HG02852 (cell line): ENCODE data around the gene TSC22D3.
"Not testable (repeated sequence)": the region's sequence is repeated elsewhere in the genome, so short reads cannot be mapped to it uniquely, and the experiment has no call there.

ENCODE experiments used
- ATAC-seq: cut with Tn5 transposase; IDR thresholded peaks from one replicate; pipeline ENCODE4 v1.9.1; 2021; ENCODE audit warnings: mild to moderate bottlenecking, moderate library complexity; ENCODE audit not compliant: unreplicated experiment

TSC22D3 gene

DNA sequence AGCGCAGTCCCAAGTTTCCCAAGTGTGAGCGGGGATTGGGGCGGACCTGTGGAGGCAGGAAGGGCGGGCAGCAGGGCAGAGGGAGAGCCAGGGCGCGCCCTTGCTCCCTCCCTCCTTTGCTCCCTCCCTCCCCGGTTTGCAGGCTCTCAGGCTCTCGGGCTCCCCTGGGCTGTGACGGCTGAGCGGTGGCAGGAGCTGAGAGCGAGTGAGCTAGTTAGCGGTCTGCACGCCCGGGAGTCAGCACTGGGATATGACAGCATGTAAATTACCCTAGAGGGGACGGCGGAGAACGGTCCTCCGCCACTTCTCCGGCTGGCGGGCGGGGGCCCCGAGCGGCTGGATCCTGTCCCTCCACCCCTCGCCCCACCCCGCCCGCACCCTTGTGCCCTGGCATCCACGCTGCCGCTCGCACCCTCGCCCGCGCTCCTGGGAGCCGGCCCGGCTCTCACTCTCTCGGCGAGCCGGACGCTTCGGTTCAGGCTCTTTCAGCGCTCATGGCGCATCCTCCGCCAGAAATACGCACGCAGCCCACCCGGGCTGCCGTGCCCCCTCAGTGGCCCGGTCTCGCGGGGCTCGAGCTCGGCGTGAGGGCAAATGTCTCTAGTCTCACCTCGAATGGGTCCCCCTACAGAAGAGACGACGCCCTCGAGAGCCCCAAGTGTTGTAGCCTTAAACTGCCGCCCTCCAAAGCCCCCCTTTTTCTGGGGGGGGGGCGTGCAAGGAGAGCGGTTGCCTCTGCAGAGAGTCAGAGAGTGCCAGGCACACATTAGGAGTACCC lies at the start of gene TSC22D3:
TSC22D3 (minus strand) TSS at position 54 of the 778 bp plus-strand sequence. CDS start 368 bp downstream, outside the sequence.
- peak; percentile 68 for ATAC-seq

DNA sequence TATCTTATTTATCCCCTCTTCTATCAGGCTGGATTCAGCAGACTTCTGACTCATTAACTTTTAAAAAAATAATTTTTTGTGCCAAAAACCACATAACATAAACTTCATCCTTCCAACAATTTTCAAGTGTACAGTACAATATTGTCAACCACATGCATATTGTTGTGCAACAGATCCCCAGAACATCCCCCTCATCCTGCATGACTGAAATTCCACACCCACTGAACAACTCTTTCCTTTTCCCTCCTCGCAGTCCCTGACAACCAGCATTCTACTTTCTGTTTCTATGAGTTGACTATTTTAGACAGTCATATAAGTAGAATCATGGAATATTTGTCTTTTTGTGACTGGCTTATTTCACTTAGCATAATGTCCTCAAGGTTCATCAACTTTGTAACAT lies 47.9 kb upstream of the TSC22D3 start:
- no peak for ATAC-seq

DNA sequence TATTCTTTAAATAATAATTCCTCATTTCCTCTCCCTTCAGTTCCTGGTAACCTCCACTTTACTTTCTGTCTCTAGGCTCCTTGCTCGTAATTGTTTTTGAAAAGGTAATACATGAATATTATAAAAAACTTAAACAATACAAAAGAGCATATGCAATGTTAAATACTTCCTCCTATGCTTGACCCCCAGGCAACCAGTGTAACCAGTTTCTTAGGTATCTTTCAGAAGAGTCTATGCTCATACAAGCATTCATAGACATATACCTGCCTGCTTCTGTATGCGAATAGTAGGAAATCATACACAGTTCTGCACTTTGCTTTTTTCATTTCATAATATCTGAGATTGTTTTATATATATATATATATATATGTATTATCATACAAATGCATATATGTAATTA lies 47.5 kb upstream of the TSC22D3 start:
- no peak for ATAC-seq

- ATAC-seq, result no peak
Measured at GRCh38 chrX:107818900-107819521, 43.4 kb upstream of the TSC22D3 start.

DNA sequence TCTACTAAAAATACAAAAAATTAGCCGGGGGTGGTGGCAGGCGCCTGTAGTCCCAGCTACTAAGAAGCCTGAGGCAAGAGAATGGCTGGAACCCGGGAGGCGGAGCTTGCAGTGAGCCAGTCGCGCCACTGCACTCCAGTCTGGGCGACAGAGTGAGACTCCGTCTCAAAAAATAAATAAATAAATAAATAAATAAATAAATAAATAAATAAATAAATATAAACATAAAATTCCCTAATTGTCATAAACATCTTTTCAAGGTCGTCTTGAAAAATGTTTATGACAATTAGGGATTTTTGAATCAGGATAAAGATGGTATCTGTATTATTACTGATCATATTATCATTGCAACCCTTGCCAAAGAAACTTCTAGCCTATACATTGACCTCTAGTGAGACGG lies 34.5 kb upstream of the TSC22D3 start:
- ATAC-seq, result not testable (repeated sequence)

- ATAC-seq, result no peak
Measured at GRCh38 chrX:107805179-107805578, 29.6 kb upstream of the TSC22D3 start.

DNA sequence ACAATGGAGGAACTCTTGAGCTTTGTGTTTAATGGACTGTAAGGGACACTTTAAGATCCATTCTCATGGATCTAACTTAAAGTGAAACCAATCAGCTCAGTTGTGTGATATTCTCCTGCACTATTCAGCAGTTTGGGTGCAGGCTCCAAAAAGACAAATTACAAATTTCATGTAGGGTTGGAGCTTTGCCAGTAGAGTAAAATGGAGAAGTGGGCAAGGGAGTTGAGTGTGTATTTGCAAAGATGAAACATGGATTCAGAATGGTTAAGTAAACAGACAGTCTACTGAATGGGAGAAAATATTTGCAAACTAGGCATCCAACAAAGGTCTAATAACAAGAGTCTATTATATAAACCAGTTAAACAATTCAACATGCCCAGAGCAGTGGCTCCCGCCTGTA lies 28.8 kb upstream of the TSC22D3 start:
- no peak for ATAC-seq

DNA sequence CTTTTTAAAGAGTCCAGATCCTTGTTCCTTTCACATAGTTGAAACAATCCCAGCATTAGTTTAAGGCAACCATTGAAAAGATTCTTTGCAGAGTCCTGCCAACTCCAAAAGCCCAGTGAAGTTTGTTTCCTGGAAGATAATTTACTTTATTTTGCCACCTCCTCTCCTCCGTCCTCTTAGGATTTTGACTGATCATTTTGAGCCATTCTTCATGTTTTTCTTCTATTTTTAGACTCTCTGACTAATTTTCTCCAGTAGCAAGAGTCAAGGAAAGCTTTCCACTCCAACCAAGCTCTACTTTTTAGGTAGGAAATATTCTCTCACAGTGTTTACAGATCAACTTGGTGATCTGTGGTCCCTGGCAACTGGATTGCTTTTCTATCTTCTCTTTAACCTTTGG lies 12.2 kb upstream of the TSC22D3 start:
- ATAC-seq, result no peak

GRCh38 chrX:107780525-107780924 lies 4.9 kb upstream of the TSC22D3 start:
- ATAC-seq, result no peak

DNA sequence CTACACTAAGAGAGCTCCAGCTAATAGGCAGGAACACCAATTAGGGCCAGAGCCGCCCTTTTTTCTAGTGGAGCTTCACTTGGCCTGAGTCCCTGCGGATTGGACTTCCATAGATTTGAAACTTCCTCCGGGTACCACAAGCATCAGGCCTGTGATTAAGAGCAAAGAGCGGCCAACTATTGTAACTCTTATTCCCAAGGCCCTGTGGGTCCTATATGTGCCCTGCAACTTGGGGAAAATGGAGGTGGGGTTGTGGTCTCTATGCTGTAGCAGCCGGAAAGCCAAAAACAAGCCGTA lies 1.9 kb upstream of the TSC22D3 start, which contains the start of gene NCBP2L:
NCBP2L (plus strand) TSS at position 198 of the 297 bp plus-strand sequence. CDS start 16,488 bp downstream, outside the sequence.
- ATAC-seq, result no peak

DNA sequence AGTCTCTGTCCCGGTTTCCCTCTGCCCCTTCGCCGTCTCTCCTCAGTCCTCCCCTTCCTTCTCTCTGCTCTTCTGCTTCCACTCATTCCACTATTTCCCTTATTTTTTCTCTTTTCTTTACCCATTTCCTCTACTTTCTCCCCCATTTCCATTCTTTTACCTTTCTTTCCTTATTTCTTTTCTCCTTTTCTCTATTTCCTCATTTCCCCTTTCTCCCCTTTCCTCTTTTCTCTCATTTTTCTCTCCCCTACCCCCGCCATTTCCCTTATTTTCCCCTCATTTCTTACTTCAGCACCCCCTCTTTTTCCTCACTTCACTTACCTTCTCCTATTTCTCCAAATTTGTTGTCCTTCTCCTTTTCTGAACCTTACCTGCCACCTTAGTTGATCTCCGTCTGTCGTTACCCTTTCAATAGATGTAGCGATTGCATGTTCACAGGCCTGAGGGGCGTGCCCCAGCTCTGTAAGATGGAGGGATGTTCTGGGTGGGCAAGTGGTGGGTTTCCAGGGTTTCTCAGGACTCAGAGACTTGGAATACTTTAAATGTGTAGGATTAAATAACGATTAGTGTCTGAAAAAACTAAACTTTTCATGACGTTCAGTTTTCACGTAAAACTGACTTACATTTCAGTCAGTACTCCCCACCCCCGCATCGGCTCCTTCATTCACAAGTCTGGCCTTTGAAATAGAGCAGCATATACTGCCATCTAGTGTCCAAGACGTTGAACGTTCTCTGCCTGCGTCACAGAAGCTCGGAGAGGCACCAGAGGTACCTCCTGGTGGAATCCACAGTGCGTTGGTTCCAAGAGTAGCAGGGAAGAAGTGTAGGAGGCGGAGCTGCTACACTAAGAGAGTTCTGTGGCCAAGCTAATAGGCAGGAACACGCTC lies 1.3 kb upstream of the TSC22D3 start:
- ATAC-seq, result peak; percentile 80

GRCh38 chrX:107775000-107775733 lies 420 bp downstream of the TSC22D3 start:
- ATAC-seq, result peak; percentile 13

DNA sequence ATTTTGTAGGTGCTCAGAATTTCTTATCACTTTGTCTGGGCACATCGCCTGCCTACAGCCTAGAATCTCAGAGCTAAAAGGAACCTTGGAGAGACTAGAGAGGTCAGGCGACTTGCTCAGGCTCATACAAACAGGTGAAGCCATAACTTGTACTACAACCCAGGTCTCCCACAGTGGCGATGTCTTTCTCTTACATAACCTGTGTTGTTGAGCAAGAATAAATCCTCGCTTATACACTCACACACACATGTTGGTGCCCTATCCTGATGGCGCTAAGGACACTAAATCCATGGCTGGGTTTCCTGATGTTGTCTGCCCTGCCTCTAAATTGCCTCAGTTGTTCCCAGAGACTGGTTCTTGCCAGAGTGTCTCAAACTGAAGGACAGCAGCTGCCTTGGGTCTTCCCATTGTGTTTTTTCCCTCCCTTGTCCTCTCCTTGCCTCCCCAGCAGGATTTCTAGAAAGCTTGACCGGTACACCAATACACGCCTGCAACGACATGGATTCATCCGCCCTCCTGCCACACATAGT lies 1.6 kb downstream of the TSC22D3 start:
- ATAC-seq, result no peak

DNA sequence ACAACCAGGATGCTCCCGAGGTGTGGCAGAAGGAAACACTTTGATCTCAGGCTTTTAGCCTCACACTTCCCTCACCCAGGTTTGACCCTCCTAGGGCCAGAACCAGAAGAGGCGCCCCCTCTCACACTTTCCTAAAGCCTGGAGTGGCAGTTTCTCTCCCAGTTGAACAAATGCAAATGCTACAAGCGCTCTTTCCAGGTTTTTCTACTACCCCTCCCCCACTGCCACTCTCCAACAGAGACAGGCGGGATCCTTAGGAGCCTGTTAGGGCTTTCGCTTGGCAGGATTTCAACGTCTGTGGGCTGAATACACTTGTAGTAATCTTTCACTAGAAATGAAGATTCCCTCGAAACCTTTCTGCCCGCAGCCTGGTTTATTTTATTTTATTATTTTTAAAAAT lies 2.4 kb downstream of the TSC22D3 start:
- ATAC-seq, result no peak

DNA sequence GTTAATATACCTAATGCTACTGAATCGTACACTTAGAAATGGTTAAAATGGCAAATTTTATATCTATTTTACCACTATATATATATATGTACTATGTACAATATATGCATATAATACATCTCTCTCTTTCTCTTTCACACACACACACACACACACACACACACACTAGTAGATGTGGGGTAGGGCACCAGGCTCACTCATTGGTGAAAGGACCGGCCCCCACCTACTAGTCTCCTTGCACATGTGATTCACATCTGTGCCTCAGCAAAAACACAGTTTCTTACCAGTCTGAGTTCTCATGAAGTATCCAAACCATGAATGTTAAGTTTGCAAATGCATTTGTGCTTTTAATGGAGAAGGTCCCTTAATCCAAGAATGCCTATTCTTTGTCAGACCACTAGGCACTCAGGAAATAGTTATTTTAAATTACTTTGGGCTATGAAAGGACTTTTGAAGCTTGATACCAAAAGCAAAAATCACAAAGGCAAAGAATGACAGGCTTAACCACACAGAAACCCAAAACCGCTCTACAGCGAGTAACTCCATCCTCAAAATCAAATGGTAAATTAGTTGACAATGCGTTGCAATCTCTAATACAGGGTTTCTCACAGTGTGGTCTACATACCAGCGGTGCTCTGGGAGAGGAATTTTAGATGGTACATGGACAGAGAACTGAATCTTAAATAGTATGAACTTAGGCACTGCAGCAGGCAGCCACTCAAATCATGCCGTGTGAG lies 5.8 kb downstream of the TSC22D3 start:
- ATAC-seq, result no peak

DNA sequence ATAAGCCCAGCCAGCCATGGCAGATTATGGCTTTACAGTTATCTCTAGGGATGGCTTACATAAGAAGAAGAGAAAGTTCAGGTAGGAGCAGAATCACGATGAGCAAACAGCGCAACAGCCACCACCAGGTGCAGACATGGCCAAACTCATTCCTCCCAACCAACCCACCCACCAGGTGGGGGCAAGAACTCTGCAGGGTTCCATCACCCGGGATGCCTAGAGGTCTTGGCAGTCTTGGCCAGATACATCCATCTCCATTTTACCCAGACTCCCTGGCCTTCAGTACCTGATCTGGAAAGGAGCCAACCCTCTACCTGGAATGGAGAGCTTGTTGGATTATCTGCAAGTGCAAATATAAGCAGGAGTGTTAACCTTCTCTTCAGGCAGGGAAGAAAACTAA lies 7.5 kb downstream of the TSC22D3 start:
- ATAC-seq, result no peak

- ATAC-seq, result no peak
Measured at GRCh38 chrX:107766470-107767150, 9.0 kb downstream of the TSC22D3 start.

- ATAC-seq, result no peak
Measured at GRCh38 chrX:107764845-107765608, 10.6 kb downstream of the TSC22D3 start.

DNA sequence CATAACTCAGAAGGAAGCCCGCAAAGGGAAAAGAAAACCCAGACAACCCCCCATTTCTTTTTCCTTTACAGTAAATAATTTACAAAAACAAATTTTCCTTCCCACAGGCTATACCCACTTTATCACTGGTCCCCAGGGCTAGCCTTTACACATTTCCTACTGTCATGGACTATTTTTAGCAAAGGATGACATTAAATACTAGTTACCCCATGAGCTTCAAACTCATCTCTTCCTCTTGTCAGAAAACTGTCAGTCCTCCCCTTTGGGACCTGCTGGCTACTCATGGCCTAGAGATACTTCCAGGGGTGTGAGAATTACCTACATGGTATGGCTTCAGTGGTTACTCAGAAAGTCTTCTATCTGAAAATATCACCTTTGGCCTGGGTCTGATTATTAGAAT lies 11.9 kb downstream of the TSC22D3 start:
- no peak for ATAC-seq
